Renal cortex interstitium (tissue), 11 donors: ENCODE measurements around the gene KIF15. TPM values are rescaled to one million over a fixed set of nuclear protein-coding genes. Genes with fewer than 3 reads are reported as not detected.
"Not testable (repeated sequence)": the region's sequence is repeated elsewhere in the genome, so short reads cannot be mapped to it uniquely, and the experiment has no call there.

Source experiments
- DNase-seq, 11 donors: peaks; one replicate each; pipeline ENCODE4 v3.0.0-alpha.2; 2013; ENCODE audit warnings: low read depth in 9 of 11, low spot score in 4 of 11; ENCODE audit errors: extremely low read depth in 1 of 11
- polyA plus RNA-seq, 3 donors: library from polyadenylated mRNA; unstranded; fragments of 120-200 nt; gene quantifications; one replicate each; pipeline ENCODE4 v1.2.1, GENCODE V29; 2013; ENCODE audit not compliant: insufficient read length in 3 of 3

Gene KIF15
- polyA plus RNA-seq, 3 donors: 21.2 to 31.2 (median 30.6) TPM

GRCh38 chr3:44805960-44806359, 44.4 kb downstream of the KIF15 start:
- DNase-seq: no peak

GRCh38 chr3:44814751-44815150, 53.2 kb downstream of the KIF15 start:
- no peak for DNase-seq

- not testable (repeated sequence) for DNase-seq
Observed at GRCh38 chr3:44816334-44816733, 54.7 kb downstream of the KIF15 start.

- not testable (repeated sequence) for DNase-seq
Observed at GRCh38 chr3:44821206-44821605, 59.6 kb downstream of the KIF15 start.

- no peak for DNase-seq
Observed at GRCh38 chr3:44825264-44825925, 63.8 kb downstream of the KIF15 start.

- no peak for DNase-seq
Observed at GRCh38 chr3:44827196-44827595, 65.6 kb downstream of the KIF15 start.

GRCh38 chr3:44831232-44831631, 69.6 kb downstream of the KIF15 start:
- no peak for DNase-seq

- no peak for DNase-seq
Observed at GRCh38 chr3:44832032-44832431, 70.4 kb downstream of the KIF15 start.

GRCh38 chr3:44832965-44833364, 71.4 kb downstream of the KIF15 start:
- DNase-seq: no peak

- DNase-seq: no peak
Observed at GRCh38 chr3:44833394-44833793, 71.8 kb downstream of the KIF15 start.

GRCh38 chr3:44835684-44836083, 74.1 kb downstream of the KIF15 start:
- no peak for DNase-seq

GRCh38 chr3:44842376-44842775, 80.8 kb downstream of the KIF15 start:
- DNase-seq: no peak

GRCh38 chr3:44845528-44846520, 84.2 kb downstream of the KIF15 start:
- no peak for DNase-seq

GRCh38 chr3:44848634-44849033, 87.0 kb downstream of the KIF15 start:
- no peak for DNase-seq

- DNase-seq: not testable (repeated sequence)
Observed at GRCh38 chr3:44856663-44857062, 95.1 kb downstream of the KIF15 start.

- DNase-seq: no peak
Observed at GRCh38 chr3:44860117-44860516, 98.5 kb downstream of the KIF15 start.

- peak; percentile 80 to 91 (median 87) for DNase-seq
Observed at GRCh38 chr3:44861412-44862225, 100.0 kb downstream of the KIF15 start, which contains the start of gene TMEM42. Gene TMEM42, plus strand, starts transcription at chr3:44861912. Its CDS starts 13 bp downstream, at chr3:44861925.

GRCh38 chr3:44862226-44862637, 100.6 kb downstream of the KIF15 start:
- peak in 8 of 11 donors; percentile 4 to 33 (median 14) for DNase-seq
